NCI-H774 (cell line): ENCODE data around the gene NPFF.
"Not testable (repeated sequence)": the region's sequence is repeated elsewhere in the genome, so short reads cannot be mapped to it uniquely, and the experiment has no call there.

Source experiments
- DNase-seq: peaks from one replicate; lab custom pipeline; 2025; lab: John Stamatoyannopoulos, UW

Gene NPFF

GRCh38 chr12:53495903-53496751, 11.2 kb downstream of the NPFF start:
- peak; percentile 15 for DNase-seq

- no peak for DNase-seq
Measured at GRCh38 chr12:53493610-53494391, 13.5 kb downstream of the NPFF start.

- DNase-seq, result peak; percentile 93
Measured at GRCh38 chr12:53492830-53493609, 14.3 kb downstream of the NPFF start.

- no peak for DNase-seq
Measured at GRCh38 chr12:53492188-53492587, 15.1 kb downstream of the NPFF start.

- no peak for DNase-seq
Measured at GRCh38 chr12:53489242-53489864, 17.9 kb downstream of the NPFF start.

- no peak for DNase-seq
Measured at GRCh38 chr12:53486736-53487487, 20.4 kb downstream of the NPFF start.

- DNase-seq, result no peak
Measured at GRCh38 chr12:53485955-53486735, 21.1 kb downstream of the NPFF start.

- no peak for DNase-seq
Measured at GRCh38 chr12:53484686-53485575, 22.4 kb downstream of the NPFF start.

- no peak for DNase-seq
Measured at GRCh38 chr12:53483979-53484377, 23.3 kb downstream of the NPFF start.

- DNase-seq, result no peak
Measured at GRCh38 chr12:53483225-53483978, 23.9 kb downstream of the NPFF start.

- no peak for DNase-seq
Measured at GRCh38 chr12:53482626-53483168, 24.6 kb downstream of the NPFF start.

GRCh38 chr12:53481939-53482586, 25.2 kb downstream of the NPFF start:
- no peak for DNase-seq

GRCh38 chr12:53481458-53481857, 25.8 kb downstream of the NPFF start:
- DNase-seq, result not testable (repeated sequence)

GRCh38 chr12:53480491-53481442, 26.5 kb downstream of the NPFF start:
- DNase-seq, result no peak

GRCh38 chr12:53479331-53479730, 28.0 kb downstream of the NPFF start:
- no peak for DNase-seq

- no peak for DNase-seq
Measured at GRCh38 chr12:53478865-53479264, 28.4 kb downstream of the NPFF start.

GRCh38 chr12:53476769-53477209, 30.5 kb downstream of the NPFF start:
- DNase-seq, result no peak
